ENCODE measurements around the gene DGKG.

- TF ChIP-seq CTCF (IDR thresholded peaks at IDR 0.05) (no peak), EZH2phosphoT487 (IDR thresholded peaks at IDR 0.05) (no peak)
These were observed 256.5 kb downstream of the DGKG start for GRCh38 chr3:186105543-186105942.
